Duodenal mucosa (tissue), 2 donors: Measurements from ENCODE around the gene SIT1.

Source experiments
- H3K27ac ChIP-seq: one replicate; pipeline ENCODE4 v1.7.0; 2013; ENCODE audit warnings: low read depth, low read length
- H3K27me3 ChIP-seq, 2 donors: one replicate each; pipeline ENCODE4 v1.7.0; 2013; ENCODE audit warnings: low read length in 2 of 2, control low read depth in 1 of 2; ENCODE audit not compliant: insufficient read depth in 2 of 2, control insufficient read depth in 1 of 2
- H3K36me3 ChIP-seq, 2 donors: one replicate each; pipeline ENCODE4 v1.7.0; 2013; ENCODE audit warnings: low read length in 2 of 2, control low read depth in 1 of 2; ENCODE audit not compliant: insufficient read depth in 2 of 2, control insufficient read depth in 1 of 2
- H3K4me1 ChIP-seq, 2 donors: one replicate each; pipeline ENCODE4 v1.7.0; 2013; ENCODE audit warnings: low read length in 2 of 2, control low read depth in 1 of 2; ENCODE audit not compliant: insufficient read depth in 2 of 2, control insufficient read depth in 1 of 2
- H3K4me3 ChIP-seq, 2 donors: one replicate each; pipeline ENCODE4 v1.7.0; 2013; ENCODE audit warnings: low read length in 2 of 2, low read depth in 1 of 2
- H3K9ac ChIP-seq, 2 donors: one replicate each; pipeline ENCODE4 v1.7.0; 2013; ENCODE audit warnings: low read length in 2 of 2, low read depth in 1 of 2
- H3K9me3 ChIP-seq, 2 donors: one replicate each; pipeline ENCODE4 v1.7.0; 2013; ENCODE audit warnings: low read length in 2 of 2, control low read depth in 1 of 2; ENCODE audit not compliant: control insufficient read depth in 1 of 2

Gene SIT1

GRCh38 chr9:35673132-35674024, 22.6 kb upstream of the SIT1 start, which contains the start of gene CA9:
Gene CA9, plus strand, starts transcription at chr9:35673928. Its CDS starts 32 bp downstream, at chr9:35673960.
- peak within 1 kb of the TSS; percentile 26 for H3K27ac ChIP-seq
- no peaks in the 10 kb centered on the region for H3K27me3 ChIP-seq
- H3K9me3 ChIP-seq = no peaks in the 10 kb centered on the region
- H3K4me1 ChIP-seq = peaks cover 36 to 46% of the 10 kb centered on the region in 2 donors
- H3K9ac ChIP-seq = peak within 1 kb of the TSS; percentile 38 to 44
- no peaks in the 10 kb centered on the region for H3K36me3 ChIP-seq
- H3K4me3 ChIP-seq = peak within 1 kb of the TSS; percentile 62 to 68

- H3K4me1 ChIP-seq = peaks cover 36 to 38% of the 10 kb centered on the region in 2 donors
- H3K4me3 ChIP-seq = no peak overlapping the region
- H3K27me3 ChIP-seq = no peaks in the 10 kb centered on the region
- H3K9ac ChIP-seq = no peak overlapping the region
- no peaks in the 10 kb centered on the region for H3K9me3 ChIP-seq
- H3K27ac ChIP-seq = peak overlapping the region; percentile 7
- no peaks in the 10 kb centered on the region for H3K36me3 ChIP-seq
Measured at GRCh38 chr9:35669331-35670145, 18.8 kb upstream of the SIT1 start.

- Histone ChIP-seq H3K9me3 (no peaks in the 10 kb centered on the region), H3K4me1 (peaks cover 39 to 42% of the 10 kb centered on the region in 2 donors), H3K27me3 (no peaks in the 10 kb centered on the region), H3K9ac (no peak overlapping the region), H3K27ac (no peak overlapping the region), H3K4me3 (no peak overlapping the region), H3K36me3 (peaks cover 0 to 2% of the 10 kb centered on the region in 2 donors)
Measured at GRCh38 chr9:35667939-35668338, 17.2 kb upstream of the SIT1 start.

- Histone ChIP-seq H3K9me3 (no peaks in the 10 kb centered on the region), H3K36me3 (peaks cover 3 to 4% of the 10 kb centered on the region in 2 donors), H3K27me3 (no peaks in the 10 kb centered on the region), H3K9ac (no peak overlapping the region), H3K4me3 (no peak overlapping the region), H3K4me1 (peaks cover 42 to 52% of the 10 kb centered on the region in 2 donors), H3K27ac (no peak overlapping the region)
Measured at GRCh38 chr9:35666549-35666948, 15.8 kb upstream of the SIT1 start.

- H3K4me1 ChIP-seq = peaks cover 44 to 53% of the 10 kb centered on the region in 2 donors
- H3K36me3 ChIP-seq = peaks cover 3 to 4% of the 10 kb centered on the region in 2 donors
- no peak overlapping the region for H3K27ac ChIP-seq
- H3K4me3 ChIP-seq = no peak overlapping the region
- no peaks in the 10 kb centered on the region for H3K27me3 ChIP-seq
- no peak overlapping the region for H3K9ac ChIP-seq
- H3K9me3 ChIP-seq = no peaks in the 10 kb centered on the region
Measured at GRCh38 chr9:35666045-35666444, 15.3 kb upstream of the SIT1 start.

GRCh38 chr9:35665471-35665818, 14.7 kb upstream of the SIT1 start:
- Histone ChIP-seq H3K9ac (peak overlapping the region; percentile 66 to 76), H3K27ac (no peak overlapping the region), H3K36me3 (peaks cover 6 to 8% of the 10 kb centered on the region in 2 donors), H3K4me3 (peak overlapping the region; percentile 74 to 81), H3K27me3 (no peaks in the 10 kb centered on the region), H3K9me3 (no peaks in the 10 kb centered on the region), H3K4me1 (peaks cover 48 to 57% of the 10 kb centered on the region in 2 donors)

GRCh38 chr9:35664531-35665470, 14.1 kb upstream of the SIT1 start, which contains the start of gene ARHGEF39:
Gene ARHGEF39, minus strand, starts transcription at chr9:35665195. Its CDS starts 26 bp downstream, at chr9:35665169.
- no peak within 1 kb of the TSS for H3K27ac ChIP-seq
- H3K4me1 ChIP-seq = peaks cover 45 to 56% of the 10 kb centered on the region in 2 donors
- no peaks in the 10 kb centered on the region for H3K9me3 ChIP-seq
- peak within 1 kb of the TSS; percentile 74 to 81 for H3K4me3 ChIP-seq
- peaks cover 8 to 11% of the 10 kb centered on the region in 2 donors for H3K36me3 ChIP-seq
- peak within 1 kb of the TSS; percentile 66 to 76 for H3K9ac ChIP-seq
- no peaks in the 10 kb centered on the region for H3K27me3 ChIP-seq

- Histone ChIP-seq H3K9me3 (no peaks in the 10 kb centered on the region), H3K27me3 (no peaks in the 10 kb centered on the region), H3K27ac (peak overlapping the region; percentile 3), H3K4me3 (no peak overlapping the region), H3K4me1 (peaks cover 45 to 51% of the 10 kb centered on the region in 2 donors), H3K9ac (peak overlapping the region in 1 of 2 donors; percentile 21), H3K36me3 (peaks cover 8 to 11% of the 10 kb centered on the region in 2 donors)
Measured at GRCh38 chr9:35662437-35662836, 11.7 kb upstream of the SIT1 start.

- no peaks in the 10 kb centered on the region for H3K9me3 ChIP-seq
- H3K27ac ChIP-seq = peak overlapping the region; percentile 3
- peaks cover 45 to 57% of the 10 kb centered on the region in 2 donors for H3K4me1 ChIP-seq
- peak overlapping the region; percentile 19 to 21 for H3K9ac ChIP-seq
- no peaks in the 10 kb centered on the region for H3K27me3 ChIP-seq
- peaks cover 8 to 11% of the 10 kb centered on the region in 2 donors for H3K36me3 ChIP-seq
- no peak overlapping the region for H3K4me3 ChIP-seq
Measured at GRCh38 chr9:35661756-35662350, 11.1 kb upstream of the SIT1 start.
